ENCODE results near the gene DCANP1. TPM values are rescaled to one million over a fixed set of nuclear protein-coding genes. Genes with fewer than 3 reads are reported as not detected.

The DCANP1 gene
- total and polyA plus RNA-seq, 9 of the 15 experiments (the other 6 are each of a cell fraction or from before 2014, with no cell fraction given), result not detected

DNA sequence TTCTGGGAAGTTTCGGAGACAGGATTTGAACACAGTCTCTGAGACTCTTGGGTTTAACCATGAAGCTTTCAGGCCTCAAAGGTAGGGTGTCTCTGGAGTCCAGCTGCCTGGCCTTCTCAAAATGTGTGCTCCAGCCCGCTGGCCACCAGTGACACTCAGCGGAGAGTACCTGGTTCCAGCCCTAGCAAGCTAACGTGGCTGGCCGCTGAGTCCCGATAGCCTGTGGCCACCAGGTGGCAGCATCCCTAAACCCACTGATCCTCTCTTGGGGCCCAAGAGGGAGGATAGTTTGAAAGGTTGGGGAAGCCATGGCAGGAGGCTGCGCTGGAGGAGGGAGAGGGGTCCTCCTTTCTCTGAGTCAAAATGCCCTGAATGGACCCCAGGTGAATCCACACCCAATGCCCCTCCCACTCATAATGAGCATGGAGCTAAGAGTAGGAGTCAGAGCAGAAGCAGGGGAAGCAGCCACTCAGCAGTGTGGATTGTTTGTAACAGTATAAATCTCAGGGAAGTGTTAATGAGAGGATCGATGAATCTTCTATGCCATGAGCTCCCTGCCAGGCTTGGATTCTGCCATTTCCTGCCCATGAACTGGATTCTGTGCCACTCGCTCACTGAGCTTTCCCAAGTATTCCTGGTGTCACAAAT lies 10.4 kb upstream of the DCANP1 start (continued):
- no peak for TF ChIP-seq ZBTB11 (CRISPR knock-in tag; IDR thresholded peaks at IDR 0.05)
- no peak for TF ChIP-seq MAFK (IDR thresholded peaks at IDR 0.05; ENCODE audit: low read length)
- TF ChIP-seq, protein P1, sequence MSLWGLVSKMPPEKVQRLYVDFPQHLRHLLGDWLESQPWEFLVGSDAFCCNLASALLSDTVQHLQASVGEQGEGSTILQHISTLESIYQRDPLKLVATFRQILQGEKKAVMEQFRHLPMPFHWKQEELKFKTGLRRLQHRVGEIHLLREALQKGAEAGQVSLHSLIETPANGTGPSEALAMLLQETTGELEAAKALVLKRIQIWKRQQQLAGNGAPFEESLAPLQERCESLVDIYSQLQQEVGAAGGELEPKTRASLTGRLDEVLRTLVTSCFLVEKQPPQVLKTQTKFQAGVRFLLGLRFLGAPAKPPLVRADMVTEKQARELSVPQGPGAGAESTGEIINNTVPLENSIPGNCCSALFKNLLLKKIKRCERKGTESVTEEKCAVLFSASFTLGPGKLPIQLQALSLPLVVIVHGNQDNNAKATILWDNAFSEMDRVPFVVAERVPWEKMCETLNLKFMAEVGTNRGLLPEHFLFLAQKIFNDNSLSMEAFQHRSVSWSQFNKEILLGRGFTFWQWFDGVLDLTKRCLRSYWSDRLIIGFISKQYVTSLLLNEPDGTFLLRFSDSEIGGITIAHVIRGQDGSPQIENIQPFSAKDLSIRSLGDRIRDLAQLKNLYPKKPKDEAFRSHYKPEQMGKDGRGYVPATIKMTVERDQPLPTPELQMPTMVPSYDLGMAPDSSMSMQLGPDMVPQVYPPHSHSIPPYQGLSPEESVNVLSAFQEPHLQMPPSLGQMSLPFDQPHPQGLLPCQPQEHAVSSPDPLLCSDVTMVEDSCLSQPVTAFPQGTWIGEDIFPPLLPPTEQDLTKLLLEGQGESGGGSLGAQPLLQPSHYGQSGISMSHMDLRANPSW (CRISPR knock-in tag; IDR thresholded peaks at IDR 0.05), result no peak
- TF ChIP-seq SRSF1 (IDR thresholded peaks at IDR 0.05; ENCODE audit: low read depth, low read length), result no peak
- no peak for TF ChIP-seq ZNF395 (CRISPR knock-in tag; IDR thresholded peaks at IDR 0.05)
- TF ChIP-seq CBFB (CRISPR knock-in tag; IDR thresholded peaks at IDR 0.05), result no peak
- TF ChIP-seq ZBTB43 (CRISPR knock-in tag; IDR thresholded peaks at IDR 0.05), result no peak
- TF ChIP-seq ATF1 (CRISPR knock-in tag; IDR thresholded peaks at IDR 0.05), result no peak
- TF ChIP-seq ATF1 (tag; IDR thresholded peaks at IDR 0.05), result no peak
- TF ChIP-seq U2AF2 (optimal IDR thresholded peaks at IDR 0.05; ENCODE audit: low read depth, low read length), result no peak
- no peak for TF ChIP-seq WHSC1 (IDR thresholded peaks at IDR 0.05; ENCODE audit: low read length)
- TF ChIP-seq ZNF282 (CRISPR knock-in tag; IDR thresholded peaks at IDR 0.05), result no peak
- no peak for TF ChIP-seq RFX1 (IDR thresholded peaks at IDR 0.05)
- TF ChIP-seq NCOA6 (IDR thresholded peaks at IDR 0.05), result no peak
- TF ChIP-seq SMARCA4 (IDR thresholded peaks at IDR 0.05), result peak; percentile 48; the same call in 1 of the 2 replicates
- no peak for TF ChIP-seq ZNF274 (IDR thresholded peaks at IDR 0.05; ENCODE audit: borderline replicate concordance, low read depth, low read length)
